KMS-11 (cell line): ENCODE results near the gene DSC1.

Source experiments
- H2AFZ ChIP-seq: fragments of 200-600 bp; sonication (generic); 2 replicates; pipeline ENCODE4 v1.6.1; 2016; ENCODE audit warnings: antibody characterized with exemption, mixed run types, low read depth
- H3K27ac ChIP-seq: fragments of 200-600 bp; sonication (generic); 2 replicates; pipeline ENCODE4 v1.6.1; 2016; ENCODE audit warnings: mild to moderate bottlenecking, mixed run types
- H3K27me3 ChIP-seq: fragments of 200-600 bp; sonication (generic); 2 replicates; pipeline ENCODE4 v1.6.1; 2017; ENCODE audit warnings: mild to moderate bottlenecking, low read depth, mixed run types, moderate library complexity; ENCODE audit not compliant: insufficient read depth
- H3K36me3 ChIP-seq: fragments of 200-600 bp; sonication (generic); 2 replicates; pipeline ENCODE4 v1.6.1; 2017; ENCODE audit warnings: mild to moderate bottlenecking, mixed run types; ENCODE audit not compliant: insufficient read depth
- H3K4me1 ChIP-seq: fragments of 200-600 bp; sonication (generic); 2 replicates; pipeline ENCODE4 v1.6.1; 2016; ENCODE audit warnings: mild to moderate bottlenecking, low read depth, mixed run types; ENCODE audit not compliant: poor library complexity, severe bottlenecking
- H3K4me2 ChIP-seq: fragments of 200-600 bp; sonication (generic); 2 replicates; pipeline ENCODE4 v1.7.0; 2016; ENCODE audit warnings: mild to moderate bottlenecking, mixed run types
- H3K4me3 ChIP-seq: fragments of 200-600 bp; sonication (generic); IDR thresholded peaks from 2 replicates; pipeline ENCODE4 v1.6.1; 2017; ENCODE audit warnings: low read depth, low read length, mixed read lengths; ENCODE audit not compliant: insufficient read depth
- H3K79me2 ChIP-seq: fragments of 200-600 bp; sonication (generic); 2 replicates; pipeline ENCODE4 v1.6.1; 2016; ENCODE audit warnings: low read depth, mixed run types; ENCODE audit not compliant: insufficient read depth
- H3K9ac ChIP-seq: fragments of 200-600 bp; sonication (generic); 2 replicates; pipeline ENCODE4 v1.6.1; 2016; ENCODE audit warnings: mild to moderate bottlenecking, mixed run types
- H4K20me1 ChIP-seq: fragments of 200-600 bp; sonication (generic); 2 replicates; pipeline ENCODE4 v1.6.1; 2016; ENCODE audit warnings: mild to moderate bottlenecking, mixed run types; ENCODE audit not compliant: insufficient read depth
- TF ChIP-seq, protein P1 (sequence below): fragments of 200-600 bp; sonication (generic); conservative IDR thresholded peaks from 2 replicates; pipeline ENCODE4 v1.6.1; 2017; ENCODE audit warnings: low read depth, mild to moderate bottlenecking, antibody characterized with exemption, low read length, moderate library complexity, mixed read lengths

The DSC1 gene

DNA sequence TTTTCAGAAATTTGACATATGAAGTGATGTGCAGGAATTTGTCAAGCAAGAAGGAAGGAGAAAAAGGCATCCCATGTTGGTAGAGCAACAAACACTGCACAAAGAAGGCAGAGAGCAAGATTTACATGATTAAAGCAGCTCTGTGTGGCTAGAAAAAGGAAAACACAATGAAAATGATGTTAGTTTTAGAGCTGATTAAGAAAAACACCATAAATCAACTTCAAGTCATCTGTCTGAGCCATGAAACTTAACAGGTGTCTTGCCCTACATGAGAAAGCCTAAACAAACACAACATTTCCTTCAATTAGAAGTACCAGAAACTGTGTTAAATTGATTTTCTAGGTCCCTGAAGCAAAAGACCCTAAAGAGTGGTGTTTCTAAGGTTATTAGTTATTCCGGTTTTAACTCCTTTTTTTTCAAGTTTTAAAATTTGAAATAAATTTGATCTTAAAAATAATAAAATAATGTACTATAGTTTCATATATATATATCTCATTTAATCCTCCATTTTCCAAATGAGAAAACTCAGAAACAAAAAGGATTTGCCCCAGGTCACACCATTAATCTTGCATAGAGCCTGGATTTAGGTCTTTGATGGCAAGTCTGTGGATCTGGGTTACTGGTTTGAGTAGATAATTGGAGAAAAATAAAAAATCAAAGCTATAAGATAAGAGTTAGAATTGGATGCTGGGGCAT, 8.6 kb upstream of the DSC1 start:
- H4K20me1 ChIP-seq: no peaks in the 10 kb centered on the region
- H3K4me3 ChIP-seq: no peak overlapping the region
- no peak overlapping the region for H2AFZ ChIP-seq
- no peaks in the 10 kb centered on the region for H3K27me3 ChIP-seq
- no peaks in the 10 kb centered on the region for H3K79me2 ChIP-seq
- no peak overlapping the region for H3K9ac ChIP-seq
- no peaks in the 10 kb centered on the region for H3K4me1 ChIP-seq
- TF ChIP-seq, protein P1, sequence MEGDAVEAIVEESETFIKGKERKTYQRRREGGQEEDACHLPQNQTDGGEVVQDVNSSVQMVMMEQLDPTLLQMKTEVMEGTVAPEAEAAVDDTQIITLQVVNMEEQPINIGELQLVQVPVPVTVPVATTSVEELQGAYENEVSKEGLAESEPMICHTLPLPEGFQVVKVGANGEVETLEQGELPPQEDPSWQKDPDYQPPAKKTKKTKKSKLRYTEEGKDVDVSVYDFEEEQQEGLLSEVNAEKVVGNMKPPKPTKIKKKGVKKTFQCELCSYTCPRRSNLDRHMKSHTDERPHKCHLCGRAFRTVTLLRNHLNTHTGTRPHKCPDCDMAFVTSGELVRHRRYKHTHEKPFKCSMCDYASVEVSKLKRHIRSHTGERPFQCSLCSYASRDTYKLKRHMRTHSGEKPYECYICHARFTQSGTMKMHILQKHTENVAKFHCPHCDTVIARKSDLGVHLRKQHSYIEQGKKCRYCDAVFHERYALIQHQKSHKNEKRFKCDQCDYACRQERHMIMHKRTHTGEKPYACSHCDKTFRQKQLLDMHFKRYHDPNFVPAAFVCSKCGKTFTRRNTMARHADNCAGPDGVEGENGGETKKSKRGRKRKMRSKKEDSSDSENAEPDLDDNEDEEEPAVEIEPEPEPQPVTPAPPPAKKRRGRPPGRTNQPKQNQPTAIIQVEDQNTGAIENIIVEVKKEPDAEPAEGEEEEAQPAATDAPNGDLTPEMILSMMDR: no peak
- H3K27ac ChIP-seq: no peak overlapping the region
- no peak overlapping the region for H3K4me2 ChIP-seq
- no peaks in the 10 kb centered on the region for H3K36me3 ChIP-seq

DNA sequence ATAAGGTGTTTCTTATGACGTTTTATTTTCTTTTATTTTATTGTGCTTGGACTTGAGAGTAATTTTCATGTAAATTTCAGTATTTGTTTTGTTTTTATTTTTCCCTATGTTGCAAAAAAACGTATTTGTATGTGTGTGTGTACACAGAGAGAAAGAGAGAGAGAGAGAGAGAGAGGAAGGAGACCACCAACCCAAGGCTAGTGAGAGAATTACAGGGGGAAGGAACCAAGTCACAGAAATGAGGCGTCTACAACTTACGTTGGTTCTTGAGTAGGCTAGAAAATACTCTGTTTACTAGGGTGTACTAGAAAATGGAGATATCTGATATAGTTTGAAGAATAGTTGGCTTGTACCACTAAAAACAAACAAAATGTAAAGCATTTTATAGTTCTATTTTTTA, 7.7 kb upstream of the DSC1 start:
- no peak overlapping the region for H3K4me2 ChIP-seq
- H3K27me3 ChIP-seq: no peaks in the 10 kb centered on the region
- no peak overlapping the region for H3K4me3 ChIP-seq
- H3K9ac ChIP-seq: no peak overlapping the region
- no peak overlapping the region for H3K27ac ChIP-seq
- no peaks in the 10 kb centered on the region for H3K79me2 ChIP-seq
- TF ChIP-seq, protein P1: no peak
- H3K4me1 ChIP-seq: no peaks in the 10 kb centered on the region
- no peak overlapping the region for H2AFZ ChIP-seq
- no peaks in the 10 kb centered on the region for H4K20me1 ChIP-seq
- no peaks in the 10 kb centered on the region for H3K36me3 ChIP-seq

DNA sequence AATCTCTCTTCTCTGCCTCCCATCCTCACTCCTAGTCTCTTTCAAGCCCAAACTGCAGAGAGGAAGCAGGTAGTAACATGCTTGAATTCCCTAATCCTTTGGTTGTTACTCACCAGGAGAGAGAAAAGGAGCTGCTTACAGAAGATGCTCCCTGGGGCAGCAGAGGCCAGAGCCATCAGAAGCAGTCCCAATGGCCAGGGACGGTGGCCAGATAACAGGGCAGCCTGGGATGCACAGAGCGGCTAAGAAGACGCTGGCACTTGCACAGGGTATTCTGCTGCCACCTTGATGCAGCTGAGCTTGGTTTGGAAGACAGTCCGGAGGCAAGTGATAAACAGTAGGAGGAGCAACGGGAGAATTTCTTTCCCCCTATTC, 250 bp downstream of the DSC1 start:
- no peak overlapping the region for H3K4me3 ChIP-seq
- no peaks in the 10 kb centered on the region for H3K36me3 ChIP-seq
- no peak overlapping the region for H2AFZ ChIP-seq
- H3K79me2 ChIP-seq: no peaks in the 10 kb centered on the region
- no peak overlapping the region for H3K27ac ChIP-seq
- no peak overlapping the region for H3K4me2 ChIP-seq
- H4K20me1 ChIP-seq: no peaks in the 10 kb centered on the region
- no peaks in the 10 kb centered on the region for H3K4me1 ChIP-seq
- H3K9ac ChIP-seq: no peak overlapping the region
- TF ChIP-seq, protein P1: no peak
- no peaks in the 10 kb centered on the region for H3K27me3 ChIP-seq

DNA sequence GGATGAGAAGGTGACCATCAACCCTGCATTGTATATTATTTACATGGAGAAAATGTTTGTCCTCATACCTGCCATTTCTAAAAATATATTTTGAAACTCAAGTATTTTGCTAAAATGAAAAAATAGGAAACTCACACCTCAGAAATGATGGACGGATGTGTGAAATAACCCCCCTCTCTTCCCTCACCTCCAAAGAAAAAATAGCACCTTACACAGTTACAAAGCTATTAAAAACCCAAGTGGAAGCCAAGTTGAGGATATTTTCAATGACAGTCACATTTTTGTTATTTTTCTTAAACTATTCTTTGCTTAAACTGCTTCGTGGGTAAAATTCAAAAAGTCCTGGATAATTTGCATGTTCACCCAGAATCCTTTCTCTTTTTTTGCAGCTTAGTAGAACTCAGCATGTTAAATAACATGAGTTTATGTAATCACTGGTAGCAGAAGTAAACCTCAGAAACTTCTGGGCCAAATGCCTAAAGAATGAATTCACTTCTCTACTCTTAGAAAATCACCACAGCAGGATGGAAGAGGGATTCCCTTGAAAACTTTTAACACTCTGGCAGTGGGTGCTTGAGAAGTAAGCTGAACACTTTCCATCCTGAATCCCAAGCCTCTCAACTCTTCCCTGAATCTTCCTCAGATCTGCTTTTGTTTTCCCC, 768 bp downstream of the DSC1 start:
- Histone ChIP-seq H4K20me1 (no peaks in the 10 kb centered on the region), H3K4me2 (no peak overlapping the region), H3K27ac (no peak overlapping the region), H3K27me3 (no peaks in the 10 kb centered on the region), H3K9ac (no peak overlapping the region), H3K4me3 (no peak overlapping the region), H3K4me1 (no peaks in the 10 kb centered on the region), H3K79me2 (no peaks in the 10 kb centered on the region), H3K36me3 (no peaks in the 10 kb centered on the region), H2AFZ (no peak overlapping the region)
- TF ChIP-seq, protein P1: no peak
